HepG2 (cell line): ENCODE results near the gene ATG16L2. TPM values are rescaled to one million over a fixed set of nuclear protein-coding genes. Genes with fewer than 3 reads are reported as not detected.
A peak's percentile ranks its signal among the peaks of the same experiment; 100 is the strongest.

Experiments used
- ELF3 ChIP-seq: IDR thresholded peaks from 2 replicates; pipeline ENCODE4 v1.6.1; 2016; ENCODE audit warnings: missing genetic modification reagents, missing compliant biosample characterization
- HMGXB4 ChIP-seq, 2 experiments: sonication (generic) in 1 of 2; formaldehyde crosslinking in 1 of 2; IDR thresholded peaks; 2 replicates each; pipeline versions ENCODE4 v1.4.0 to v1.6.1; 2018 to 2020; ENCODE audit warnings: missing genetic modification reagents in 2 of 2, borderline replicate concordance in 1 of 2, low read depth in 1 of 2, mild to moderate bottlenecking in 1 of 2, missing biosample characterization in 1 of 2
- MEIS1 ChIP-seq: sonication (generic); formaldehyde crosslinking; IDR thresholded peaks from 2 replicates; pipeline ENCODE4 v1.9.0; 2021; ENCODE audit warnings: mild to moderate bottlenecking, missing genetic modification reagents, moderate library complexity, borderline replicate concordance
- NR2F1 ChIP-seq, 2 experiments: fragments of 450-650 bp in 1 of 2; formaldehyde crosslinking in 1 of 2; IDR thresholded peaks; 2 replicates each; pipeline versions ENCODE4 v1.5.0 to v1.6.1; 2016 to 2020; ENCODE audit warnings: mild to moderate bottlenecking in 1 of 2, missing compliant biosample characterization in 1 of 2, missing genetic modification reagents in 1 of 2, moderate library complexity in 1 of 2
- REL ChIP-seq: sonication (generic); formaldehyde crosslinking; conservative IDR thresholded peaks from 2 replicates; pipeline ENCODE4 v1.8.0; 2022; ENCODE audit warnings: mild to moderate bottlenecking, missing genetic modification reagents, moderate library complexity
- SPEN ChIP-seq: sonication (generic); formaldehyde crosslinking; IDR thresholded peaks from 2 replicates; pipeline ENCODE4 v1.5.1; 2020; ENCODE audit warnings: low read depth, mild to moderate bottlenecking, missing genetic modification reagents
- U2AF1 ChIP-seq: fragments of 200-400 bp; formaldehyde crosslinking; optimal IDR thresholded peaks from 2 replicates; pipeline ENCODE3; 2017; ENCODE audit warnings: mild to moderate bottlenecking, low read depth, low read length
- ZBTB37 ChIP-seq: sonication (generic); formaldehyde crosslinking; IDR thresholded peaks from 2 replicates; pipeline ENCODE4 v1.4.0; 2020; ENCODE audit warnings: mild to moderate bottlenecking, missing genetic modification reagents
- ZBTB42 ChIP-seq: sonication (generic); formaldehyde crosslinking; IDR thresholded peaks from 2 replicates; pipeline ENCODE4 v1.5.0; 2020; ENCODE audit warnings: mild to moderate bottlenecking, missing genetic modification reagents
- ZNF407 ChIP-seq: sonication (generic); formaldehyde crosslinking; IDR thresholded peaks from one replicate; pipeline ENCODE4 v1.5.1; 2020; ENCODE audit warnings: mild to moderate bottlenecking, missing genetic modification reagents; ENCODE audit errors: not compliant biosample characterization
- polyA plus RNA-seq, 8 experiments: library from polyadenylated mRNA; depleted of rRNA in 3 of 8; stranded (reverse) in 7 of 8; unstranded in 1 of 8; fragments of >200 nt; fragmentation: Illumina TruSeq in 4 of 8; extraction: Trizol in 4 of 8; gene quantifications; 2 replicates each; pipeline versions ENCODE4 v1.2.1 to v1.2.3, GENCODE V29; 2011 to 2016; ENCODE audit warnings: low read depth in 4 of 8, missing spikeins in 1 of 8, mixed read lengths in 1 of 8; ENCODE audit not compliant: insufficient read depth in 1 of 8
- total RNA-seq, 5 experiments: library from RNA; depleted of rRNA; stranded (reverse); fragments of >200 nt; fragmentation: Illumina TruSeq; extraction: Trizol; gene quantifications; 2 replicates each; pipeline ENCODE4 v1.2.3, GENCODE V29; 2016; ENCODE audit warnings: low read depth in 1 of 5

Gene ATG16L2
- total and polyA plus RNA-seq, 2 of the 13 experiments (the other 11 are each of a cell fraction or from before 2014, with no cell fraction given): 6.2 to 14.8 TPM

GRCh38 chr11:72766152-72766902 is 47.9 kb upstream of the ATG16L2 start (continued):
- TF ChIP-seq ZNF407 (CRISPR knock-in tag) (no peak), SPEN (CRISPR knock-in tag) (peak; percentile 86), ZBTB42 (no peak), REL (CRISPR knock-in tag) (no peak), HMGXB4 (CRISPR knock-in tag; IDR thresholded peaks at IDR 0.05; ENCODE audit: borderline replicate concordance in 1 of 2, low read depth in 1 of 2) (peak in 1 of 2 experiments; percentile 59; a peak in 1 of 4 replicates), ELF3 (CRISPR knock-in tag) (peak; percentile 59), U2AF1 (peak; percentile 76), NR2F1 (CRISPR knock-in tag; IDR thresholded peaks at IDR 0.05) (peak; percentile 50 to 61; a peak in 2 of 4 replicates), MEIS1 (peak; percentile 26; the same call in 1 of the 2 replicates), ZBTB37 (no peak)
